Liver (tissue), 9 donors: Measurements from ENCODE around the gene EGLN1. TPM values are rescaled to one million over a fixed set of nuclear protein-coding genes. Genes with fewer than 3 reads are reported as not detected.

Experiments
- DNase-seq: peaks from one replicate; pipeline ENCODE4 v3.0.0-alpha.2; 2017; ENCODE audit warnings: low spot score
- H3K27ac ChIP-seq, 2 donors: one replicate each; pipeline ENCODE4 v1.7.0; 2013; ENCODE audit warnings: inconsistent platforms in 2 of 2, low read length in 2 of 2, control low read depth in 1 of 2, low read depth in 1 of 2, mild to moderate bottlenecking in 1 of 2
- H3K27me3 ChIP-seq, 4 donors: one replicate each; pipeline versions ENCODE4 v1.6.1 to v1.7.0; 2013; ENCODE audit warnings: low read length in 3 of 4, inconsistent platforms in 1 of 4, mild to moderate bottlenecking in 1 of 4, moderate library complexity in 1 of 4; ENCODE audit not compliant: control insufficient read depth in 4 of 4, insufficient read depth in 4 of 4
- H3K36me3 ChIP-seq, 4 donors: one replicate each; pipeline versions ENCODE4 v1.6.1 to v1.7.0; 2013; ENCODE audit warnings: low read length in 3 of 4, mild to moderate bottlenecking in 3 of 4, low read depth in 1 of 4, moderate library complexity in 1 of 4; ENCODE audit not compliant: control insufficient read depth in 4 of 4, insufficient read depth in 3 of 4
- H3K4me1 ChIP-seq, 4 donors: one replicate each; pipeline versions ENCODE4 v1.6.1 to v1.7.0; 2013; ENCODE audit warnings: low read length in 3 of 4, mild to moderate bottlenecking in 3 of 4, moderate library complexity in 1 of 4; ENCODE audit not compliant: control insufficient read depth in 4 of 4, insufficient read depth in 4 of 4
- H3K4me3 ChIP-seq, 3 donors: one replicate each; pipeline versions ENCODE4 v1.6.1 to v1.7.0; 2013; ENCODE audit warnings: low read length in 3 of 3, control low read depth in 1 of 3, low read depth in 1 of 3, mild to moderate bottlenecking in 1 of 3
- H3K9ac ChIP-seq, 2 donors: one replicate each; pipeline ENCODE4 v1.7.0; 2013; ENCODE audit warnings: low read length in 2 of 2, mild to moderate bottlenecking in 2 of 2, moderate library complexity in 2 of 2, control low read depth in 1 of 2, low read depth in 1 of 2
- H3K9me3 ChIP-seq, 4 donors: one replicate each; pipeline versions ENCODE4 v1.6.1 to v1.7.0; 2013; ENCODE audit warnings: low read length in 3 of 4; ENCODE audit not compliant: control insufficient read depth in 4 of 4
- ATF3 ChIP-seq: IDR thresholded peaks from 2 replicates; pipeline ENCODE4 v1.6.1; 2016; ENCODE audit warnings: antibody characterized with exemption
- CTCF ChIP-seq: fragments of 150-350 bp; IDR thresholded peaks from 2 replicates; pipeline ENCODE4 v1.5.1; 2017; ENCODE audit warnings: improper control_type of control experiment, low read depth, low read length; ENCODE audit not compliant: missing input control
- EGR1 ChIP-seq, 2 donors: IDR thresholded peaks; 2 replicates each; pipeline ENCODE4 v1.6.1; 2016 to 2018; ENCODE audit warnings: antibody characterized with exemption in 2 of 2, low read depth in 2 of 2
- FOXA1 ChIP-seq: IDR thresholded peaks from 2 replicates; pipeline ENCODE4 v1.6.1; 2016; ENCODE audit warnings: antibody characterized with exemption
- FOXA2 ChIP-seq: IDR thresholded peaks from 2 replicates; pipeline ENCODE4 v1.6.1; 2016; ENCODE audit warnings: antibody characterized with exemption
- GABPA ChIP-seq, 2 donors: IDR thresholded peaks in 1 of 2; conservative IDR thresholded peaks in 1 of 2; 2 replicates each; pipeline ENCODE4 v1.6.1; 2016; ENCODE audit warnings: antibody characterized with exemption in 2 of 2, mild to moderate bottlenecking in 1 of 2, moderate library complexity in 1 of 2
- HNF4A ChIP-seq, 2 donors: conservative IDR thresholded peaks; 2 replicates each; pipeline ENCODE4 v1.6.1; 2016; ENCODE audit warnings: antibody characterized with exemption in 2 of 2, mild to moderate bottlenecking in 2 of 2
- HNF4G ChIP-seq: IDR thresholded peaks from 2 replicates; pipeline ENCODE4 v1.6.1; 2016; ENCODE audit warnings: antibody characterized with exemption
- JUND ChIP-seq, 2 donors: IDR thresholded peaks; 2 replicates each; pipeline ENCODE4 v1.6.1; 2016; ENCODE audit warnings: antibody characterized with exemption in 2 of 2
- MAX ChIP-seq: IDR thresholded peaks from 2 replicates; pipeline ENCODE4 v1.6.1; 2016; ENCODE audit warnings: antibody characterized with exemption
- NR2F2 ChIP-seq: IDR thresholded peaks from 2 replicates; pipeline ENCODE4 v1.6.1; 2016; ENCODE audit warnings: antibody characterized with exemption
- RAD21 ChIP-seq, 2 donors: IDR thresholded peaks; 2 replicates each; pipeline ENCODE4 v1.6.1; 2016; ENCODE audit warnings: antibody characterized with exemption in 2 of 2, mild to moderate bottlenecking in 2 of 2
- REST ChIP-seq: IDR thresholded peaks from 2 replicates; pipeline ENCODE4 v1.6.1; 2016; ENCODE audit warnings: antibody characterized with exemption, mild to moderate bottlenecking
- RXRA ChIP-seq, 2 donors: IDR thresholded peaks; 2 replicates each; pipeline ENCODE4 v1.6.1; 2017 to 2018; ENCODE audit warnings: antibody characterized with exemption in 2 of 2, mild to moderate bottlenecking in 1 of 2
- SP1 ChIP-seq: IDR thresholded peaks from 2 replicates; pipeline ENCODE4 v1.6.1; 2018; ENCODE audit warnings: antibody characterized with exemption, mild to moderate bottlenecking
- TAF1 ChIP-seq: conservative IDR thresholded peaks from 2 replicates; pipeline ENCODE4 v1.6.1; 2016; ENCODE audit warnings: antibody characterized with exemption, mild to moderate bottlenecking
- YY1 ChIP-seq: IDR thresholded peaks from 2 replicates; pipeline ENCODE4 v1.6.1; 2016; ENCODE audit warnings: antibody characterized with exemption, mild to moderate bottlenecking
- ZBTB33 ChIP-seq: IDR thresholded peaks from 2 replicates; pipeline ENCODE4 v1.6.1; 2016; ENCODE audit warnings: antibody characterized with exemption
- WGBS: extraction: QIAGEN DNeasy Blood & Tissue Kit; methylation state at CpG from one replicate; pipeline ENCODE4 v1.1.7; 2013; 5-methylcytosine and 5-hydroxymethylcytosine counted together
- polyA plus RNA-seq, 2 donors: library from polyadenylated mRNA; stranded (reverse) in 1 of 2; unstranded in 1 of 2; fragments of 200-250 nt in 1 of 2; fragments of >200 nt in 1 of 2; fragmentation: Nextera tagmentation in 1 of 2; extraction: Ambion mirVana in 1 of 2; gene quantifications; one replicate each; pipeline versions ENCODE4 v1.2.1 to v1.2.3, GENCODE V29; 2013 to 2015
- total RNA-seq, 2 donors: library from RNA; depleted of rRNA; stranded (reverse); fragments of >200 nt; gene quantifications; one replicate each; pipeline ENCODE4 v1.2.3, GENCODE V29; 2014
- donor health status: healthy.
- donor health status: healthy.
- donor health status: healthy.
- donor health status: healthy.
- donor health status: healthy.

The EGLN1 gene
- total and polyA plus RNA-seq, 4 donors: 7.2 to 44.8 (median 22.2) TPM

DNA sequence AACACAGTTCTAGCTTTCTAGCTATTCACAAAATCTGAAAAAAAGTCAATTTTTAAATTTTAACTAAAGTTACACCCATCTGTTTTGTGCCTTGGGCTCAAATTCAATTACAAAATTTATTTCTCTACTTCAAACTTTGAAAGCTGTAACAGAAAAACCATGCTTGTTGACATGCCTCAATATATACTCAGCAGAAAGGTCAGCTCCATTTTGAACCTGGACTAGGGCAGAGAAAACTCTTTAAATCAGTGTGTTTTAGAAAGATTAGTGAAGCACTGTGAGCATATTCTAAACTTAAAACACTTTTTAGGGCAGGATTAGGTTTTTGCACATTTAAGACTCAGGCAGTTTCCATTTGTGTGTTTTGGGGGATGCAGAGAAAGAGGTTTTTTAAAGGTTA, 49.6 kb downstream of the EGLN1 start:
- TF ChIP-seq FOXA2 (no peak), GABPA (IDR thresholded peaks at IDR 0.05 in 1 of 2, conservative IDR thresholded peaks at IDR 0.05 in 1 of 2) (no peak), JUND (IDR thresholded peaks at IDR 0.05) (no peak), MAX (no peak), SP1 (no peak), NR2F2 (no peak), ZBTB33 (no peak), ATF3 (no peak), FOXA1 (no peak), CTCF (no peak), HNF4G (no peak), TAF1 (no peak), HNF4A (conservative IDR thresholded peaks at IDR 0.05) (no peak), YY1 (no peak), EGR1 (IDR thresholded peaks at IDR 0.05; ENCODE audit: low read depth in 2 of 2) (no peak), RAD21 (IDR thresholded peaks at IDR 0.05) (no peak), RXRA (IDR thresholded peaks at IDR 0.05) (no peak), REST (no peak)
- Histone ChIP-seq H3K4me1 (peaks cover 0 to 5% (median 0%) of the 10 kb centered on the region in 4 donors), H3K27me3 (no peaks in the 10 kb centered on the region), H3K27ac (no peak overlapping the region), H3K36me3 (peaks cover 0 to 10% (median 2%) of the 10 kb centered on the region in 4 donors), H3K4me3 (no peak overlapping the region), H3K9me3 (no peaks in the 10 kb centered on the region), H3K9ac (no peak overlapping the region)
- no peak for DNase-seq

GRCh38 chr1:231369282-231369681, 52.8 kb downstream of the EGLN1 start:
- Histone ChIP-seq H3K36me3 (peaks cover 0 to 15% (median 6%) of the 10 kb centered on the region in 4 donors), H3K27ac (no peak overlapping the region), H3K9ac (no peak overlapping the region), H3K27me3 (no peaks in the 10 kb centered on the region), H3K4me3 (no peak overlapping the region), H3K4me1 (no peaks in the 10 kb centered on the region), H3K9me3 (no peaks in the 10 kb centered on the region)
- no peak for DNase-seq
- WGBS: 83% methylated on average over 3 of the region's 3 CpGs
- TF ChIP-seq REST: no peak
- peak; percentile 66 to 69 for TF ChIP-seq RAD21 (IDR thresholded peaks at IDR 0.05)
- TF ChIP-seq SP1: no peak
